ENCODE data around the gene XPO6. TPM values are rescaled to one million over a fixed set of nuclear protein-coding genes. Genes with fewer than 3 reads are reported as not detected.
A peak's percentile ranks its signal among the peaks of the same experiment; 100 is the strongest.

Gene XPO6
- total and polyA plus RNA-seq, 2 of the 13 experiments (the other 11 are each of a cell fraction or from before 2014, with no cell fraction given) = 109 to 129 TPM

DNA sequence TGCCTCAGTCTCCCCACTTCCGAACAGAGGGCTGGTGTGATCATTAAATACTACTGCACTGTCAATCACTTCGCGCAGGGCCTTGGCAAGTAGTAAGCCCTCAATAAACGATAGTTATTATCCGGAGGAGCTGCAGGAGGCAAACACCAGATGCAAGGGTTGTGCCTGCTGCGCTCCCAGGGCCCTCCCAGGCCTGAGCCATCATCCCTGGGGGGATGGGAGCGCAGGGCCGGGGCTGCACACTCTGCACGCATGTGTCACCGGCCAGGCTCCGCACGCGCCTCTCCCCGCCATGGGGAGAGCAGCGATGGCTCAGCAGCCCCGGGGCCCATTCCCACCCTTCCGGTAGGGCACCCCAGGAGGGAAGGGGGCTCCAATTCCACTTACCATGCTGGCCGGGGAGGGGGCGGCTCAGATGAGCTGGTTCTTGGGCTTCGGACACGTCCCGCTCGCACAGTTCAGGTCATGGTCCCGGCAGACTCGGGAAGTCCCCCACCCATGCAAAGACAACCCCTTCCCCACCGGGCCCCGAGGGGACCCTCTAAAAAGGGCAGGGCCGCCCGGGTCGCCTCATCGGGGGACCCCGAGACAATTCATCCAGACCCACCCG, 681 bp downstream of the XPO6 start (continued):
- 0 out of 2 replicates have a peak, but pooled peaks have one; percentile 29 for TF ChIP-seq KDM3A (CRISPR knock-in tag; IDR thresholded peaks at IDR 0.05; ENCODE audit: low read depth)
- TF ChIP-seq, protein P1, sequence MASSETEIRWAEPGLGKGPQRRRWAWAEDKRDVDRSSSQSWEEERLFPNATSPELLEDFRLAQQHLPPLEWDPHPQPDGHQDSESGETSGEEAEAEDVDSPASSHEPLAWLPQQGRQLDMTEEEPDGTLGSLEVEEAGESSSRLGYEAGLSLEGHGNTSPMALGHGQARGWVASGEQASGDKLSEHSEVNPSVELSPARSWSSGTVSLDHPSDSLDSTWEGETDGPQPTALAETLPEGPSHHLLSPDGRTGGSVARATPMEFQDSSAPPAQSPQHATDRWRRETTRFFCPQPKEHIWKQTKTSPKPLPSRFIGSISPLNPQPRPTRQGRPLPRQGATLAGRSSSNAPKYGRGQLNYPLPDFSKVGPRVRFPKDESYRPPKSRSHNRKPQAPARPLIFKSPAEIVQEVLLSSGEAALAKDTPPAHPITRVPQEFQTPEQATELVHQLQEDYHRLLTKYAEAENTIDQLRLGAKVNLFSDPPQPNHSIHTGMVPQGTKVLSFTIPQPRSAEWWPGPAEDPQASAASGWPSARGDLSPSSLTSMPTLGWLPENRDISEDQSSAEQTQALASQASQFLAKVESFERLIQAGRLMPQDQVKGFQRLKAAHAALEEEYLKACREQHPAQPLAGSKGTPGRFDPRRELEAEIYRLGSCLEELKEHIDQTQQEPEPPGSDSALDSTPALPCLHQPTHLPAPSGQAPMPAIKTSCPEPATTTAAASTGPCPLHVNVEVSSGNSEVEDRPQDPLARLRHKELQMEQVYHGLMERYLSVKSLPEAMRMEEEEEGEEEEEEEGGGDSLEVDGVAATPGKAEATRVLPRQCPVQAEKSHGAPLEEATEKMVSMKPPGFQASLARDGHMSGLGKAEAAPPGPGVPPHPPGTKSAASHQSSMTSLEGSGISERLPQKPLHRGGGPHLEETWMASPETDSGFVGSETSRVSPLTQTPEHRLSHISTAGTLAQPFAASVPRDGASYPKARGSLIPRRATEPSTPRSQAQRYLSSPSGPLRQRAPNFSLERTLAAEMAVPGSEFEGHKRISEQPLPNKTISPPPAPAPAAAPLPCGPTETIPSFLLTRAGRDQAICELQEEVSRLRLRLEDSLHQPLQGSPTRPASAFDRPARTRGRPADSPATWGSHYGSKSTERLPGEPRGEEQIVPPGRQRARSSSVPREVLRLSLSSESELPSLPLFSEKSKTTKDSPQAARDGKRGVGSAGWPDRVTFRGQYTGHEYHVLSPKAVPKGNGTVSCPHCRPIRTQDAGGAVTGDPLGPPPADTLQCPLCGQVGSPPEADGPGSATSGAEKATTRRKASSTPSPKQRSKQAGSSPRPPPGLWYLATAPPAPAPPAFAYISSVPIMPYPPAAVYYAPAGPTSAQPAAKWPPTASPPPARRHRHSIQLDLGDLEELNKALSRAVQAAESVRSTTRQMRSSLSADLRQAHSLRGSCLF (CRISPR knock-in tag; IDR thresholded peaks at IDR 0.05; ENCODE audit: borderline replicate concordance) = no peak
- TF ChIP-seq ZBTB1 (CRISPR knock-in tag; IDR thresholded peaks at IDR 0.05; ENCODE audit: borderline replicate concordance) = no peak
- TF ChIP-seq, protein P2, sequence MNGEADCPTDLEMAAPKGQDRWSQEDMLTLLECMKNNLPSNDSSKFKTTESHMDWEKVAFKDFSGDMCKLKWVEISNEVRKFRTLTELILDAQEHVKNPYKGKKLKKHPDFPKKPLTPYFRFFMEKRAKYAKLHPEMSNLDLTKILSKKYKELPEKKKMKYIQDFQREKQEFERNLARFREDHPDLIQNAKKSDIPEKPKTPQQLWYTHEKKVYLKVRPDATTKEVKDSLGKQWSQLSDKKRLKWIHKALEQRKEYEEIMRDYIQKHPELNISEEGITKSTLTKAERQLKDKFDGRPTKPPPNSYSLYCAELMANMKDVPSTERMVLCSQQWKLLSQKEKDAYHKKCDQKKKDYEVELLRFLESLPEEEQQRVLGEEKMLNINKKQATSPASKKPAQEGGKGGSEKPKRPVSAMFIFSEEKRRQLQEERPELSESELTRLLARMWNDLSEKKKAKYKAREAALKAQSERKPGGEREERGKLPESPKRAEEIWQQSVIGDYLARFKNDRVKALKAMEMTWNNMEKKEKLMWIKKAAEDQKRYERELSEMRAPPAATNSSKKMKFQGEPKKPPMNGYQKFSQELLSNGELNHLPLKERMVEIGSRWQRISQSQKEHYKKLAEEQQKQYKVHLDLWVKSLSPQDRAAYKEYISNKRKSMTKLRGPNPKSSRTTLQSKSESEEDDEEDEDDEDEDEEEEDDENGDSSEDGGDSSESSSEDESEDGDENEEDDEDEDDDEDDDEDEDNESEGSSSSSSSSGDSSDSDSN (CRISPR knock-in tag; IDR thresholded peaks at IDR 0.05) = peak; percentile 77
- TF ChIP-seq ZNF343 (CRISPR knock-in tag; IDR thresholded peaks at IDR 0.05) = no peak
- no peak for TF ChIP-seq SMAD3 (CRISPR knock-in tag; IDR thresholded peaks at IDR 0.05)
- TF ChIP-seq, protein P3, sequence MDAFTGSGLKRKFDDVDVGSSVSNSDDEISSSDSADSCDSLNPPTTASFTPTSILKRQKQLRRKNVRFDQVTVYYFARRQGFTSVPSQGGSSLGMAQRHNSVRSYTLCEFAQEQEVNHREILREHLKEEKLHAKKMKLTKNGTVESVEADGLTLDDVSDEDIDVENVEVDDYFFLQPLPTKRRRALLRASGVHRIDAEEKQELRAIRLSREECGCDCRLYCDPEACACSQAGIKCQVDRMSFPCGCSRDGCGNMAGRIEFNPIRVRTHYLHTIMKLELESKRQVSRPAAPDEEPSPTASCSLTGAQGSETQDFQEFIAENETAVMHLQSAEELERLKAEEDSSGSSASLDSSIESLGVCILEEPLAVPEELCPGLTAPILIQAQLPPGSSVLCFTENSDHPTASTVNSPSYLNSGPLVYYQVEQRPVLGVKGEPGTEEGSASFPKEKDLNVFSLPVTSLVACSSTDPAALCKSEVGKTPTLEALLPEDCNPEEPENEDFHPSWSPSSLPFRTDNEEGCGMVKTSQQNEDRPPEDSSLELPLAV (CRISPR knock-in tag; conservative IDR thresholded peaks at IDR 0.05; ENCODE audit: low read depth) = no peak
- TF ChIP-seq, protein P4, sequence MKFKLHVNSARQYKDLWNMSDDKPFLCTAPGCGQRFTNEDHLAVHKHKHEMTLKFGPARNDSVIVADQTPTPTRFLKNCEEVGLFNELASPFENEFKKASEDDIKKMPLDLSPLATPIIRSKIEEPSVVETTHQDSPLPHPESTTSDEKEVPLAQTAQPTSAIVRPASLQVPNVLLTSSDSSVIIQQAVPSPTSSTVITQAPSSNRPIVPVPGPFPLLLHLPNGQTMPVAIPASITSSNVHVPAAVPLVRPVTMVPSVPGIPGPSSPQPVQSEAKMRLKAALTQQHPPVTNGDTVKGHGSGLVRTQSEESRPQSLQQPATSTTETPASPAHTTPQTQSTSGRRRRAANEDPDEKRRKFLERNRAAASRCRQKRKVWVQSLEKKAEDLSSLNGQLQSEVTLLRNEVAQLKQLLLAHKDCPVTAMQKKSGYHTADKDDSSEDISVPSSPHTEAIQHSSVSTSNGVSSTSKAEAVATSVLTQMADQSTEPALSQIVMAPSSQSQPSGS (CRISPR knock-in tag; IDR thresholded peaks at IDR 0.05) = 0 out of 2 replicates have a peak, but pooled peaks have one; percentile 47
- 0 out of 2 replicates have a peak, but pooled peaks have one; percentile 51 for TF ChIP-seq PHF20 (CRISPR knock-in tag; IDR thresholded peaks at IDR 0.05)
- TF ChIP-seq, protein P5, sequence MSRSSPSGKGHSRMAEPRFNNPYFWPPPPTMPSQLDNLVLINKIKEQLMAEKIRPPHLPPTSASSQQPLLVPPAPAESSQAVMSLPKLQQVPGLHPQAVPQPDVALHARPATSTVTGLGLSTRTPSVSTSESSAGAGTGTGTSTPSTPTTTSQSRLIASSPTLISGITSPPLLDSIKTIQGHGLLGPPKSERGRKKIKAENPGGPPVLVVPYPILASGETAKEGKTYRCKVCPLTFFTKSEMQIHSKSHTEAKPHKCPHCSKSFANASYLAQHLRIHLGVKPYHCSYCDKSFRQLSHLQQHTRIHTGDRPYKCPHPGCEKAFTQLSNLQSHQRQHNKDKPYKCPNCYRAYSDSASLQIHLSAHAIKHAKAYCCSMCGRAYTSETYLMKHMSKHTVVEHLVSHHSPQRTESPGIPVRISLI (CRISPR knock-in tag; IDR thresholded peaks at IDR 0.05; ENCODE audit: borderline replicate concordance) = no peak
- peak; percentile 15; the same call in 1 of the 2 replicates for TF ChIP-seq ZNF607 (CRISPR knock-in tag; IDR thresholded peaks at IDR 0.05; ENCODE audit: borderline replicate concordance)
- no peak for TF ChIP-seq SRSF4 (IDR thresholded peaks at IDR 0.05; ENCODE audit: low read depth, low read length, poor library complexity, severe bottlenecking)
- 0 out of 2 replicates have a peak, but pooled peaks have one; percentile 28 for TF ChIP-seq BCL6 (CRISPR knock-in tag; IDR thresholded peaks at IDR 0.05)
- TF ChIP-seq, protein P6, sequence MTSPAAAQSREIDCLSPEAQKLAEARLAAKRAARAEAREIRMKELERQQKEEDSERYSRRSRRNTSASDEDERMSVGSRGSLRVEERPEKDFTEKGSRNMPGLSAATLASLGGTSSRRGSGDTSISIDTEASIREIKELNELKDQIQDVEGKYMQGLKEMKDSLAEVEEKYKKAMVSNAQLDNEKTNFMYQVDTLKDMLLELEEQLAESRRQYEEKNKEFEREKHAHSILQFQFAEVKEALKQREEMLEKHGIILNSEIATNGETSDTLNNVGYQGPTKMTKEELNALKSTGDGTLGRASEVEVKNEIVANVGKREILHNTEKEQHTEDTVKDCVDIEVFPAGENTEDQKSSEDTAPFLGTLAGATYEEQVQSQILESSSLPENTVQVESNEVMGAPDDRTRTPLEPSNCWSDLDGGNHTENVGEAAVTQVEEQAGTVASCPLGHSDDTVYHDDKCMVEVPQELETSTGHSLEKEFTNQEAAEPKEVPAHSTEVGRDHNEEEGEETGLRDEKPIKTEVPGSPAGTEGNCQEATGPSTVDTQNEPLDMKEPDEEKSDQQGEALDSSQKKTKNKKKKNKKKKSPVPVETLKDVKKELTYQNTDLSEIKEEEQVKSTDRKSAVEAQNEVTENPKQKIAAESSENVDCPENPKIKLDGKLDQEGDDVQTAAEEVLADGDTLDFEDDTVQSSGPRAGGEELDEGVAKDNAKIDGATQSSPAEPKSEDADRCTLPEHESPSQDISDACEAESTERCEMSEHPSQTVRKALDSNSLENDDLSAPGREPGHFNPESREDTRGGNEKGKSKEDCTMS (CRISPR knock-in tag; conservative IDR thresholded peaks at IDR 0.05) = no peak
